Activated CD4-positive, CD25-positive, alpha-beta regulatory T cell treated with anti-CD3 and anti-CD28 coated beads, Interleukin-2, amount 50 U/mL, for 24 hours (primary cell): ENCODE data around the gene PRR7.

ENCODE experiments used
- ATAC-seq, 2 donors: fragments of 150-1000 bp; cut with Tn5 transposase; one replicate each; pipeline ENCODE4 v1.10.0; 2021; ENCODE audit warnings: mild to moderate bottlenecking in 1 of 2, moderate library complexity in 1 of 2

The PRR7 gene

GRCh38 chr5:177499842-177500241, 53.2 kb downstream of the PRR7 start:
- no peak for ATAC-seq

GRCh38 chr5:177500685-177501522, 54.3 kb downstream of the PRR7 start:
- peak in 1 of 2 donors; percentile 43 for ATAC-seq

DNA sequence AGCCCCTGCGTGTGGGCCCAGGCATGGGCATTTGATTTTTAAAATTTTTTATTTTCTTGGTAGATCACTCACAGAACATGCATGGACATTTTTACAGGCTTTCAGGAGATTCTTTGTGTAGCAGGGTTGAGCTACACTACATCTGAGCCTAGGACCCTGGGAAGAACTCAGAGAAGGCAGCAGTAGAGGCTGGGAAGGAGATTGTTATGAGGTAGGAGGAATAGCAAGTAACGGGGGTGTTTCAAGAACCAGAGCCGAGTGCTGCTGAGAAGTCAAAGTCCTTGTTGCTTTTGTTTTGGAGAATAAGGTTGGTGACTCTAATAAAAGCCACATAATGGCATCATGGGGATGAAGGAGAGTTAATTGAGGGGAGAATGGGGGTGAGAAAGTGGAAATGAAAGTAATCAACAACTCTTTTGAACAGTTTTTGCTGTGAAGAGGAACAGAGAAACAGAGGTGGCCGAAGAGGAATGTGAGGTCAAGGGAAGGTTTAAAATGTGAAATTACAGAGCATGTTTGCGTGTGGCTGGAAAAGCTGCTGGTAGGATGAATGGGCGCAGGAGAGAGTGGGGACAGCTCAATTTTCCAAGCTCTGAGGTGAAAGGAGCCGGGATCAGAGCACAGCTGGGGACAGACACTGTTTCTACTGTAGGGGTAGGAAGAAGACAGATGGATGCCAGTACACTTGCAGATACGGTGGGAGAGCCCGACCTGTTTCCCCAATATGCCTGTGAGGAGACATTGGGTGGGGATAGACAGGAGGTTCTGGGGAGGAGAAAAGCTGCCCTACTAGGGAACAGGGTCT, 55.5 kb downstream of the PRR7 start:
- ATAC-seq, result no peak

DNA sequence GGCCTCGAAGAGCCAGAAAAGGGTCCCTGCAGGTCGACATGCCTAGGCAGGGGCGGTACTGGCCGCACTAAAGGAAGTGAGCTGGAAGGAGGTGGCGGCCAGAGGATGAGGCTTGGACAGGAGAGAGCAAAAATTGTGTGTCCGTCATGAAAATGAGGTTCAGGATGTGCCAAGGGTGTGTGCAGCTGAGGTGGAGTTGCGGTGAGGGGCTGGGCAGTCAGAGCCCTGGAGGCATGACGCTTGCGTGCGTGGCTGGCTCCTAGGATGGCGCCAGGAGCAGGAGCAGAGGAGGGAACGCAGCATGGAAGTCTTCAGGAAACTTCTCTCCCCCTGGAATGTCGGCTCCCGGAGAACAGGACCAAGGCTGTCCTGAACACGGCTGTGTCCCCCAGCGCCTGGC, 56.3 kb downstream of the PRR7 start:
- no peak for ATAC-seq

- no peak for ATAC-seq
These were observed 56.9 kb downstream of the PRR7 start for GRCh38 chr5:177503351-177504085.

DNA sequence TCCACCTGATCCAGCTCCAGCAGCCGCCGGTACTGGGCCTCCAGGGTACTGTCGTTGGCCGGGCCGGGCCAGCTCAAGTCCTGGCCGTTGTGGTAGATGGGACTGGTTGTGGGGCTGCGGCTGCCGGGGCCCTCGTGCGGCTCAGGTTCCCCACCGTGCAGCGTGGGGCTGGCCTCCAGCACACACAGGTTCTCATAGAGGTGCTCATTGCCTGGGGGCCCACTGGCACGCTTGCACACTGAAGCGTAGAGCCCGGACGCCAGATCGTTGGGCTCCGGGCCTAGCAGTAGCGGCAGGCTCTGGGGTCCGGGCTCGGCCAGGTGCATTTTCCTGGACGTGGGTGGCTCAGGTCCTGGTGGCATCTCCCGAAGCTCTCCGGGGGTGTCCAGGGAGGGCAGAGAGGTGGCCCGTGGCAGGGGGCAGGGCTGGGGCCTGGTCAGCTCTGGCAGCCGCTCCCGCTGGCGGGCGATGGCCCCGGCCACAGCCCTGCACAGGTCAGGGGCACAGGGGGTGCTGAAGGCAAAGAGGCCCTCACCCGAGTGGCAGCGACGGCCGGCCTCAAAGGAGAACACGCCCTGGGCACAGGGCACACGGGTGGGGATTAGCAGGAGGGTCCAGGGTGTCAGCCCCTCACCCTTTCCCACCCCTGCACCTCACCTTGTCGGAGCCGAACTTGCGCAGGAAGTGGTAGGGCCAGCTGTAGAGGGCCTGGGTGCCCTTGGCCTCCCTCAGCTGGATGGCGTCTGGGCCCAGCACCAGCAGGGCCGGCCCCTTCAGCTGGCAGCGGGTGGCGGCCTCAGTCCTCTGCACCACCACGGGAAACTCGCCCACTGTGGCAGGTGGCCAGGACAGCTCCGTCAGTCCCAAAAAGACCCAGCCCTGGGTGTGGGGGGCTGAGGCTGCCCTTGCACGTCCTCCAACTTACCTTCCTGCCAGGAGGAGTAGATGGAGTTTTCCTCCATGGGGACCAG, 57.8 kb downstream of the PRR7 start:
- no peak for ATAC-seq

DNA sequence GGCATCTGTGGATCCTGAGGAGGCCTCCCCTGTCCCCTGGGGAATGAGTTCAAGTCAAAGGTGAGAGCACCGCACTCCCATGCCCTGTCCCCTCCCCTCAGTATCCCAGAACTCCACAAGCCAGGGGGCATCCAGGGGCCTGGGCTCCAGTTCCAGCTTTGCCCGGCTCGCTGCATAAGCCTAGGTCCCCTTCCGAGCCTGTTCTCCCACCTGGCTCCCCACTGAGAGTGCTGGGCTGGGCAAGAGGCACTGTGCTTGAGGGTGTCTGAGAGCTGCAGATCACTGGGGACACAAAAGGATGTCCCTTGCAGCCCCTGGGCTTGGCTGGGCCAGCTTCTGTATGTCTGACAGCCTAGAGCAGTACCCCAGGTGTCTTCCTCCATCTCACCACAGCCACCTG, 58.5 kb downstream of the PRR7 start:
- no peak for ATAC-seq
